Thyroid gland (tissue), 4 donors: Measurements from ENCODE around the gene ADI1. TPM values are rescaled to one million over a fixed set of nuclear protein-coding genes. Genes with fewer than 3 reads are reported as not detected.

Experiments
- DNase-seq, 2 donors: peaks; one replicate each; pipeline ENCODE4 v3.0.0-alpha.2; 2019
- H3K27ac ChIP-seq, 3 donors: fragments of 200-600 bp; sonication (generic); 1 replicate in 2 of 3; 2 replicates in 1 of 3; pipeline ENCODE4 v1.5.1; 2016 to 2019; ENCODE audit warnings: mild to moderate bottlenecking in 1 of 3, moderate library complexity in 1 of 3
- H3K27me3 ChIP-seq: fragments of 200-600 bp; sonication (generic); one replicate; pipeline ENCODE4 v1.5.1; 2019
- H3K36me3 ChIP-seq, 2 donors: fragments of 200-600 bp; sonication (generic); one replicate each; pipeline ENCODE4 v1.5.1; 2016 to 2019
- H3K4me1 ChIP-seq, 2 donors: fragments of 200-600 bp; sonication (generic); one replicate each; pipeline ENCODE4 v1.5.1; 2017 to 2019
- H3K4me3 ChIP-seq, 3 donors: fragments of 200-600 bp; sonication (generic); replicated peaks in 1 of 3; 1 replicate in 2 of 3; 2 replicates in 1 of 3; pipeline ENCODE4 v1.5.1; 2016; ENCODE audit warnings: mild to moderate bottlenecking in 1 of 3
- H3K9me3 ChIP-seq: fragments of 200-600 bp; sonication (generic); one replicate; pipeline ENCODE4 v1.5.1; 2017
- POLR2A ChIP-seq, 2 donors: fragments of 450-650 bp; IDR thresholded peaks; one replicate each; pipeline ENCODE4 v1.6.1; 2017; ENCODE audit warnings: antibody characterized with exemption in 2 of 2, mild to moderate bottlenecking in 2 of 2, moderate library complexity in 1 of 2
- WGBS, 2 donors: methylation state at CpG; one replicate each; pipeline ENCODE4 v1.1.5; 2017; 5-methylcytosine and 5-hydroxymethylcytosine counted together
- intact Hi-C: fragments of 100-400 bp; cut with DNase I; formaldehyde crosslinking; loops from one replicate; pipeline ENCODE4 v1.15.1; 2023
- total RNA-seq, 4 donors: library from RNA; depleted of rRNA; stranded (reverse); fragments of >200 nt; gene quantifications; one replicate each; pipeline ENCODE4 v1.2.3, GENCODE V29; 2016
- TF ChIP-seq, protein P1 (sequence below), 6 experiments: fragments of 200-600 bp in 3 of 6; fragments of 450-650 bp in 3 of 6; sonication (generic) in 3 of 6; IDR thresholded peaks; one replicate each; pipeline ENCODE4 v1.5.1; 2016 to 2019; ENCODE audit warnings: antibody characterized with exemption in 6 of 6, mild to moderate bottlenecking in 2 of 6, inconsistent platforms in 1 of 6, moderate library complexity in 1 of 6

ADI1 gene
- total RNA-seq, 4 donors from 2014 or later, result 35.9 to 65.1 (median 59.2) TPM

- intact Hi-C loops, result no loop called here
Observed at GRCh38 chr2:3536682-3537632, 17.6 kb upstream of the ADI1 start.

DNA sequence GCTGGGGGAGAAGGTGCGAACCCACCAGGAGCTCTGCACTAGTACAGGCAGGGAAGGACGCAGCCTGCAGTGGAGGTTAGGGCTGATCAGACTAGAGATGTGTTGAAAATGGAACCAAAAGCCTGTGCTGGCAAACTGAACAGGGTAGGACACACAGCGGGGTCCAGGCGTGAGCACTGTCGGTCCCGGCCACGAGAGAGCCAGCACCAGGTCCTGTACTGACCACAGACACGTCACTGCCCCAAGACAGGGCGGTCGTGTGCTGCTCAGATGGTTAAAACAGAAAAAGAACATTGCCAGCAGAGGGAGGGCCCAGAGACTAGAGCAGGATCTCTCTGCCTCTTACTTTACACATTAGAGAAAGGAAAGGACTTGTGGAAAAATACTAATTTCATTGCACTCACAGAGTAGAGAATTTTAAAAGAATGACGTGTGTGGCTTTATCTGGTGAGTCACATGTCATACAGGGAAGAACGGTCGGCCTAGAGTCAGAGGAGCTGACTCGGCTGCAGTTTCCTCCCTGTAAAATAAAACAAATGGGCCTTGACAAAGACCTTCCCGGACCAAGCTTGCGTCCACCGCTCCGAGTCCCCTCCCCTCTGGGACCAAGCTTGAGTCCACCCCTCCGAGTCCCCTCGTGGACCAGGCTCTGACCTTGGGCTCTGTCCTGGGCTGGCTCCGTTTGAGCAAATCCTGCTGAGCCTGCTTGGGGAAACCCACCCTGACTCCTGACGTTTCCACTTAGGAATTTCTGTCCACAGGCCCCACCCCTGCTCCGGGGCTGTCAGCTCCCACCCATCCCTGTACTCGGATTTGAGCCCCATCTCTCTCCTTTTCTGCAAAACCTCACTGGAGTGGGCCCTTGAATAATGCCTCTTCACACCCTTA lies 16.7 kb upstream of the ADI1 start:
- DNase-seq, result peak; percentile 24 to 35
- Histone ChIP-seq H3K4me3 (no peak overlapping the region), H3K4me1 (peaks cover 0 to 14% of the 10 kb centered on the region in 2 donors), H3K9me3 (no peaks in the 10 kb centered on the region), H3K27me3 (no peaks in the 10 kb centered on the region), H3K27ac (peak overlapping the region; percentile 69 to 87 (median 72)), H3K36me3 (no peaks in the 10 kb centered on the region)
- TF ChIP-seq POLR2A (IDR thresholded peaks at IDR 0.05), result peak in 1 of 2 donors; percentile 7
- TF ChIP-seq, protein P1, sequence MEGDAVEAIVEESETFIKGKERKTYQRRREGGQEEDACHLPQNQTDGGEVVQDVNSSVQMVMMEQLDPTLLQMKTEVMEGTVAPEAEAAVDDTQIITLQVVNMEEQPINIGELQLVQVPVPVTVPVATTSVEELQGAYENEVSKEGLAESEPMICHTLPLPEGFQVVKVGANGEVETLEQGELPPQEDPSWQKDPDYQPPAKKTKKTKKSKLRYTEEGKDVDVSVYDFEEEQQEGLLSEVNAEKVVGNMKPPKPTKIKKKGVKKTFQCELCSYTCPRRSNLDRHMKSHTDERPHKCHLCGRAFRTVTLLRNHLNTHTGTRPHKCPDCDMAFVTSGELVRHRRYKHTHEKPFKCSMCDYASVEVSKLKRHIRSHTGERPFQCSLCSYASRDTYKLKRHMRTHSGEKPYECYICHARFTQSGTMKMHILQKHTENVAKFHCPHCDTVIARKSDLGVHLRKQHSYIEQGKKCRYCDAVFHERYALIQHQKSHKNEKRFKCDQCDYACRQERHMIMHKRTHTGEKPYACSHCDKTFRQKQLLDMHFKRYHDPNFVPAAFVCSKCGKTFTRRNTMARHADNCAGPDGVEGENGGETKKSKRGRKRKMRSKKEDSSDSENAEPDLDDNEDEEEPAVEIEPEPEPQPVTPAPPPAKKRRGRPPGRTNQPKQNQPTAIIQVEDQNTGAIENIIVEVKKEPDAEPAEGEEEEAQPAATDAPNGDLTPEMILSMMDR (IDR thresholded peaks at IDR 0.05), result no peak
- intact Hi-C loops, result no loop called here
- 50 to 53% methylated on average over 24 of the region's 24 CpGs for WGBS, 2 donors

More at GRCh38 chr2:3536682-3537632, 17.6 kb upstream of the ADI1 start:
- 76 to 77% methylated on average over 12 to 16 of the region's 16 CpGs for WGBS, 2 donors
- TF ChIP-seq, protein P1 (IDR thresholded peaks at IDR 0.05), result peak in 2 of 6 experiments; percentile 9 to 17
- TF ChIP-seq POLR2A (IDR thresholded peaks at IDR 0.05), result no peak
- Histone ChIP-seq H3K4me1 (peaks cover 0 to 14% of the 10 kb centered on the region in 2 donors), H3K27ac (peak overlapping the region; percentile 69 to 87 (median 72)), H3K36me3 (no peaks in the 10 kb centered on the region), H3K27me3 (no peaks in the 10 kb centered on the region), H3K4me3 (no peak overlapping the region), H3K9me3 (no peaks in the 10 kb centered on the region)
- DNase-seq, result peak in 1 of 2 donors; percentile 19

DNA sequence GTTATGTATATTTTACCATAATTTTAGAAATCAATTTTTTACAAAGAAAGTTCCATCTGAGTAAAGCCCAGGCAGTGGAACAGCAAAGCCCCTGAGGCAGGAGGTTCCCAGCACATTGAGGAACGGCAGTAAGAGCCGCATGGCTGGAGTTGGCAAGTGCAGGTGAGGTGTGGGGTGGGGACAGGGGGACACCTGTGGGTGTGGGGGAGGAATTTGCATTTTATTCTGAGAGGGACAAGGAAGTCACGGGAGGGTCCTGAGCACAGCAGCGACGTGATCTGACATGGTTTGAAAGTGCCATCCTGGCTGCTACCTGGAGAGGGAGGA lies 16.1 kb upstream of the ADI1 start:
- H3K4me1 ChIP-seq, result peaks cover 0 to 14% of the 10 kb centered on the region in 2 donors
- H3K9me3 ChIP-seq, result no peaks in the 10 kb centered on the region
- no peaks in the 10 kb centered on the region for H3K36me3 ChIP-seq
- no peaks in the 10 kb centered on the region for H3K27me3 ChIP-seq
- WGBS, 2 donors, result 79 to 82% methylated on average over 5 of the region's 5 CpGs
- H3K27ac ChIP-seq, result peak overlapping the region; percentile 69 to 87 (median 72)
- TF ChIP-seq POLR2A (IDR thresholded peaks at IDR 0.05), result no peak
- TF ChIP-seq, protein P1 (IDR thresholded peaks at IDR 0.05), result no peak
- no peak for DNase-seq
- intact Hi-C loops, result no loop called here
- H3K4me3 ChIP-seq, result no peak overlapping the region

- Histone ChIP-seq H3K27ac (no peak overlapping the region), H3K36me3 (no peaks in the 10 kb centered on the region), H3K4me1 (peaks cover 0 to 14% of the 10 kb centered on the region in 2 donors), H3K9me3 (no peaks in the 10 kb centered on the region), H3K4me3 (no peak overlapping the region), H3K27me3 (no peaks in the 10 kb centered on the region)
- no peak for TF ChIP-seq POLR2A (IDR thresholded peaks at IDR 0.05)
- TF ChIP-seq, protein P1 (IDR thresholded peaks at IDR 0.05), result no peak
- intact Hi-C loops, result no loop called here
- DNase-seq, result no peak
- WGBS, 2 donors, result 86 to 94% methylated on average over 12 to 24 of the region's 24 CpGs
Observed at GRCh38 chr2:3534251-3534814, 15.0 kb upstream of the ADI1 start.
